Endothelial cell of umbilical vein (primary cell): ENCODE measurements around the gene SPO11.

Experiments used
- CTCF ChIP-seq, 2 donors: IDR thresholded peaks; 1 replicate in 1 of 2; 2 replicates in 1 of 2; pipeline ENCODE4 v1.5.1; 2011; ENCODE audit warnings: low read length in 2 of 2, mild to moderate bottlenecking in 2 of 2, moderate library complexity in 2 of 2, control low read depth in 1 of 2, inconsistent platforms in 1 of 2, low read depth in 1 of 2; ENCODE audit not compliant: insufficient read depth in 1 of 2; ENCODE audit errors: extremely low read depth in 1 of 2
- EZH2 ChIP-seq: IDR thresholded peaks from 2 replicates; pipeline ENCODE4 v1.6.1; 2012; ENCODE audit warnings: borderline replicate concordance, low read depth, mild to moderate bottlenecking, moderate library complexity, low read length, inconsistent platforms; ENCODE audit not compliant: severe bottlenecking
- JUN ChIP-seq: IDR thresholded peaks from 2 replicates; pipeline ENCODE4 v1.6.1; 2011; ENCODE audit warnings: borderline replicate concordance, low read depth; ENCODE audit not compliant: insufficient read length, insufficient read depth
- MAX ChIP-seq: IDR thresholded peaks from 2 replicates; pipeline ENCODE4 v1.6.1; 2011; ENCODE audit not compliant: insufficient read depth, insufficient read length
- MYC ChIP-seq: IDR thresholded peaks from one replicate; pipeline ENCODE4 v1.6.1; 2011; ENCODE audit warnings: mild to moderate bottlenecking, low read depth, low read length
- POLR2A ChIP-seq: IDR thresholded peaks from 2 replicates; pipeline ENCODE4 v1.6.1; 2012; ENCODE audit warnings: low read depth, mild to moderate bottlenecking, control low read depth, low read length
- POLR2AphosphoS5 ChIP-seq: IDR thresholded peaks from 2 replicates; pipeline ENCODE4 v1.6.1; 2012; ENCODE audit warnings: low read depth, mild to moderate bottlenecking, control low read depth, low read length, moderate library complexity; ENCODE audit not compliant: insufficient read depth

- no peak for TF ChIP-seq POLR2A
- TF ChIP-seq EZH2: no peak
- TF ChIP-seq CTCF (IDR thresholded peaks at IDR 0.05; ENCODE audit: extremely low read depth in 1 of 2, insufficient read depth in 1 of 2, low read depth in 1 of 2, low read length in 2 of 2): no peak
- no peak for TF ChIP-seq POLR2AphosphoS5
- TF ChIP-seq JUN: no peak
- no peak for TF ChIP-seq MAX
- TF ChIP-seq MYC: no peak
Observed at GRCh38 chr20:57330998-57331397, 1.4 kb downstream of the SPO11 start.
